Activated CD8-positive, alpha-beta memory T cell treated with anti-CD3 and anti-CD28 coated beads, Interleukin-2, amount 50 U/mL, for 24 hours (primary cell): ENCODE measurements around the gene SKP1.
"Not testable (repeated sequence)": the region's sequence is repeated elsewhere in the genome, so short reads cannot be mapped to it uniquely, and the experiment has no call there.

Experiments used
- DNase-seq: peaks from one replicate; pipeline ENCODE4 v3.0.0-alpha.2; 2020; ENCODE audit errors: extremely low read depth

SKP1 gene

GRCh38 chr5:134176511-134177368 is at the start of gene SKP1:
SKP1 (minus strand) TSS chr5:134176950; CDS start chr5:134174022, 2,928 bp downstream.
- DNase-seq: peak; percentile 47

- DNase-seq: peak; percentile 99
Measured at GRCh38 chr5:134225780-134226440, 49.2 kb upstream of the SKP1 start, which contains the start of gene PPP2CA. PPP2CA (minus strand) TSS chr5:134226073; CDS start chr5:134225861, 212 bp downstream.

GRCh38 chr5:134224888-134225779 is 48.4 kb upstream of the SKP1 start:
- DNase-seq: no peak

- no peak for DNase-seq
Measured at GRCh38 chr5:134223406-134224248, 46.9 kb upstream of the SKP1 start.

GRCh38 chr5:134221690-134222089 is 44.9 kb upstream of the SKP1 start:
- not testable (repeated sequence) for DNase-seq

- DNase-seq: no peak
Measured at GRCh38 chr5:134215757-134216156, 39.0 kb upstream of the SKP1 start.

GRCh38 chr5:134211263-134212031 is 34.7 kb upstream of the SKP1 start:
- not testable (repeated sequence) for DNase-seq

GRCh38 chr5:134209477-134210245 is 32.9 kb upstream of the SKP1 start:
- DNase-seq: no peak

- no peak for DNase-seq
Measured at GRCh38 chr5:134207696-134208095, 30.9 kb upstream of the SKP1 start.

GRCh38 chr5:134206627-134207160 is 29.9 kb upstream of the SKP1 start:
- DNase-seq: no peak

GRCh38 chr5:134204575-134204974 is 27.8 kb upstream of the SKP1 start:
- no peak for DNase-seq

GRCh38 chr5:134203630-134204029 is 26.9 kb upstream of the SKP1 start:
- DNase-seq: no peak

GRCh38 chr5:134195666-134196065 is 18.9 kb upstream of the SKP1 start:
- no peak for DNase-seq

- no peak for DNase-seq
Measured at GRCh38 chr5:134189031-134189430, 12.3 kb upstream of the SKP1 start.

GRCh38 chr5:134188092-134188491 is 11.3 kb upstream of the SKP1 start:
- no peak for DNase-seq

- DNase-seq: peak; percentile 39
Measured at GRCh38 chr5:134184155-134185135, 7.7 kb upstream of the SKP1 start.

- no peak for DNase-seq
Measured at GRCh38 chr5:134183481-134183880, 6.7 kb upstream of the SKP1 start.

GRCh38 chr5:134178096-134178419 is 1.3 kb upstream of the SKP1 start:
- no peak for DNase-seq
